Activated CD4-positive, CD25-positive, alpha-beta regulatory T cell (primary cell): ENCODE results near the gene GID4.

Experiments
- DNase-seq, 4 experiments: peaks; one replicate each; lab custom pipeline; 2025; lab: John Stamatoyannopoulos, UW

Gene GID4

DNA sequence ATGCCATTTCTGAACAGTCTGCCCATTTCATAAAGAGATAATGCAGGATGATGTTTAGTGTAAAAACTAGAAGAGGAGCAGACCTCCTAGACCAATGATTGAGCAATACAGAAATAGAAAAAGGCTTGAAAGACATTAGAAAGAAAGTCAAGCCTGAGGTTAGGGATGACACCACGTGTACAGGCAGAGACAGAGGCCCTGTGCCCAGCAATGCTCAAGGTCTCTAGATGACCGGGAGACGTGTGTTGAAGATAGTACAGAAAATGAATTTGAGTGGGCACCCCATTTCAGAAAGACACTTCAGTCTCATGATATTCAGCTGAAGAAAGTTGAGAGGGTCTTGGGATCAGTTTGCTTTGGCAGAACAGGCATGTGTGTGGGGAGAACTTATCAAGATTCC lies 5.4 kb downstream of the GID4 start:
- no peak for DNase-seq

DNA sequence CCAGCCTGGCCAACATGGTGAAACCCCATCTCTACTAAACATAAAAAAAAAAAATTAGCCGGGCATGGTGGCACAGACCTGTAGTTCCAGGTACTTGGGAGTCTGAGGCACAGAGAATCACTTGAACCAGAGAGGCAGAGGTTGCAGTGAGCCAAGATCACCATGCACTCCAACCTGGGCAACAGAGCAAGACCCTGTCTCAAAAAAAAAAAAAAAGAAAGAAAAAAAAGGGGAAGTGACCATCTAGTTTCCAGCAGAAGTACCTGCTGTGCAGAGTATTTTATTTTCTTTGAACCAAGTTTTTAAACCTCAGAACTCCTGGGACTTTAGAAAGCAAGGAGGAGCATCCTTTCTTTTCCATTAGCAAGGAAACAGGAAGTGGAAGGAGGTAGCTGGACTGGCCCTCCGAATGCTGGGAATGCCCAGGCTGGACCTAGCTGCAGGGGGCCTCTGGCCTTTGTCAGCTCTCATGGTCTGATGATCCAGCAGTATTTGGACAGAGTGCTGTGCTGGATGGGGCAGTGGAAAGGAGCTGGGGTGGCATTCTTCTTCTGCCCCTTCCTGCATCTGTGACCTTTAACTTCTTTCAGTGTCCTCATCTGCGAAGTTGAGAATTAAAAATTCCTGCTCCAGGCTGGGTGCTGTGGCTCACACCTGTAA lies 6.6 kb downstream of the GID4 start:
- DNase-seq = no peak

DNA sequence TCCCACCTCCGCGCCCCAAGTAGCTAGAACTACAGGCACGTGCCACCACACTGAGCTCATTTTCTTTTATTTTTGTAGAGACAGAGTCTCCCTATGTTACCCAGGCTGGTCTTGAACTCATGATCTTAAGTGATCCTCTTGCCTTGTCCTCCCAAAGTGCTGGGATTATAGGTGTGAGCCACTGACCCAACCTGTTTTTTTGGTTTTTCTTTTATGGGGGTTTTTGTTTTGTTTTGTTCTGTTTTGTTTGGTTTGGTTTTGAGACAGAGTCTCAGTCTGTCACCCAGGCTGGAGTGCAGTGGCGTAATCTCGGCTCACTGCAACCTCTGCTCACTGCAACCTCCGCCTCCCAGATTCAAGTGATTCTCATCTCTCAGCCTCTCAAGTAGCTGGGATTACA lies 16.4 kb downstream of the GID4 start:
- no peak for DNase-seq

DNA sequence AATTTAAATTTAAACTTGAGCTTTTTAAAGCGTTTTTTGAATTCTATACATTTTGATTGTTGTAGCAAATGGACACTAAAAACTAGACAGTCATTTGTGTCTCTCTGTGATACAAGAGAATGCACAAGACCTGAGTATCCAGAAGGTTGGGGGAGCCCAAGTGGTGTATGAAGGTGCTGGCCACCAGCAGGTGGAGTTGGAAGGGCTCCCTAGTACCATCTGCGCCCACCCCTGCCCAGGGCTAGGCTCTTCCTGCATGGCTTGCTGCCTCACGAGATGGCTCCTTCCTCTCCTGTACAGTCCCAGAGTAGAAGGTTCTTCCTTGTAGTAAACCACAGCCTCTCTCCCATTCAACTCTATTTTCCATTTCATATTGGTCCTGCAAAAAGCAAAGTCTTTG lies 17.0 kb downstream of the GID4 start:
- DNase-seq = no peak

DNA sequence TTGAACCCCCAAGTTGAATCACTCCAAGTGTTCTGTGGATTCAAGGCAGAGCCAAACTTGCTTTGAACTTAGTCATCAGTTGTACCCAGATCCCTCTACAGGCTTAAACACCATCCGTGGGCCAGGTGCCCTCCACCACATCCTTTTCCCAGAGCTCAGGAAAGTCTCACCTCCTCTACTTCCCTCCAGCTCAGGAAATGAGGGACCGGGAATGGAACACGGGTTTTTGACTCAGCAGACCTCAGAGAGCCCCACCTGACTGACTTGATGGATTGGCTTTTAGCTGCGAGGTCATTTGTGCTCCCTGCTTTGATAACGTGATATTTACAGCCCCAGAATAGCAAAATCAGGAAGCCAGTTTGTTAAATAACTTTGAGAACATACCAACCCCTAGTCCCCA lies 20.1 kb downstream of the GID4 start:
- DNase-seq = no peak

DNA sequence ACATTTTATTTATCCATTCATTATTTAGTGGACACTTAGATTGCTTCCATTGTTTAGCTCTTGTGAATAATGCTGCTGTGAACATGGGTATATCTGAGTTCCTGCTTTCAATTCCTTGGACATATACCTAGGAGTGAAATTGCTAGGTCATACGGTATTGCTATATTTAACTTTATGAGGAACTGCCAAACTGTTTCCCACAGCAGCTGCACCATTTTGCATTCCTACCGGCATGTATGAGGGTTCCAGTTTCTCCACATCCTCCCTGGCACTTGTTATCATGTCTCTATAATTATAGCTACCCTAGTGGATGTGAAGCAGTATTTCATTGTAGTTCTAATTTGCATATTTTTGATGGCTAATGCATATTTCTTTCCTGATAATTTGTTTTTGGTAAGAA lies 24.8 kb downstream of the GID4 start:
- no peak for DNase-seq

DNA sequence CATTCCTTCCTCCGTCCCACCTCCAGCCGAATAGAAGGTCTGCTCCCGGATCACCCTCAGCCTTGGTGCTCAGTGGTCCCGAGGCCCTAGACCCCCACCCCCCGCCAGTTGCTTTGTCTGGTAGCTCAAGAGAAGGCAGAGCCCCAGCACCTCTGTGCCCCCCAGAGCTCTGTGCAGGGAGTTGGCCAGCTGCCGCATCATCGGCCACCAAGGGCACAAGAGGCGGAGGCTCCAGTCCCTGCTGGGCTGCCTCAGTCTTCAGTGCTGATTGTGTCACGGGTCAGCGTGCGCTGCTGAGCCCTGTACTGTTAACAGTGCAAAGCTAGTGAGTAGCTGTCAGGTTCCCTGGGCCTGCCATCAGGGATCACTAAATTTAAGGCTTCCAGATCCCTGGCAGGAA lies 26.3 kb downstream of the GID4 start:
- DNase-seq = no peak

DNA sequence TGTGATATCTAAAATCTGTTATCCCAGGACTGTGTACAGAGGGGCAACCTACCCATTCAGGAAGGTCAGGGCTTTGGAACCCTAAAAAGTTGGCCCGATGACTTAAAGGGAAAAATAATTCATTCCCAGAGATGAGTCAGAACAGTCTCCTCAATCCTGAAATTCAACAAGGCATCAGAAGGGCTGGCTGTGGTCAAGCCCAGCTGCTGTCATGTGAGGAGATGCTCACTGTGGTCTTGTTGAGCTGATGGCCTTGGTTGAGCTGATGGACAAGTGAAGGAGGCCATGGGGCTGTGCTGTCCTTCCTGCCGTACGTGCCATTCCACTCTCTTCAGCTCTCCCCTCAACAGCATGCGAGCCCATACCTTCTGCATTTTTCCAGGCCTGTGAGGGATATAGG lies 27.7 kb downstream of the GID4 start:
- DNase-seq = no peak

DNA sequence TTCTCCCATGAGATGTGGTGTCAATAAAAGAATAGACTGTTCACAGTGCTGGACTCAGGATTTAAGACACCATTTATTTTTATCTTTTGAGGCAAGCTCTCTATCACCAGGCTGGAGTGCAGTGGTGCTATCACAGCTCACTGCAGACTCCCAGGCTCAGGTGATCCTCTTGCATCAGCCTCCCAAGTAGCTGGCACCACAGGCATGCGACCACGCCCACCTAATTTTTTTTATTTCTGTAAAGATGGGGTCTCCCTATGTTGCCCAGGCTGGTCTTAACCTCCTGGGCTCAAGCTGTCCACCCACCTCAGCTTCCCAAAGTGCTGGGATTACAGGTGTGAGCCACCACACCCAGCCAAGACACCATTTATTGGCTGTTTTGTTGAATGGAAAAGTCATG lies 29.9 kb downstream of the GID4 start:
- no peak for DNase-seq

DNA sequence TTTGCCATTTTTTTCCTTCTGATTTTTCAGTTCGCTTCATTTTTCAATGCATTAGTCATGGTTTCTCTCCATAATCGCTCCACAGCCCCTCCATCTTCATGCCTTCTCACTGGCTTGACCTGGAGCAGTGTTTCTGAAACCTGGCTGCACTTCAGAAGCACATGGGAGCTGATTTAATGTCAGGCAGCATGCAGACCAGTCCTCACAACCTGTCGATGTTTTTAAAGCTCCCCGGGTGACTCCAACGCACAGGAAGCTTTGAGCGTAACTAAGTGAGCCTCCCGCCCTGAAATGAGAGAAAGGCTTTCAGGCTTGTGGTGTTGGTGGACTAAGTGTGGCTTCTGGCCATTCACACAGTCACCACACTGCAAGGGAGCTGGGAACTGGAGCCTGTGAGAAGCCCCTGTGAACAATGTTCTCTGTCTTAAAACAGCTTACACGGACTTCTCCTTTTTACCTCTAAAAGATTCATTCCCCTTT lies 31.7 kb downstream of the GID4 start:
- DNase-seq = no peak

DNA sequence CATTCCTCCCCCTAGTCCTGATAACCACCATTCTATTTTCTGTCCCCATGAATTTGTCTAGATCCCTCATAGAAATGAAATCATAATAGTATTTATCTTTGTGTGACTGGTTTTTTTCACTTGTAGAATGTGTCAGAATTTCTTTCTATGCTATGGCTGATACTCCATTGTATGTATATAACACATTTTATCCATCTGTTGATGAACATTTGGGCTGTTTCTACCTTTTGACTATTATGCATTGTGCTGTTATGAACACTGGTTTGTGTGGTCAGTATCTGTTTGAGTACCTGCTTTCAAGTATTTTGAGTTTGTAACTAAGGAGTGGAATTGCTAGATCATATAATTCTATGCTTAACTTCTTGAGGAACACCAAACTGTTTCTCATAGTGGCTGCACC lies 32.5 kb downstream of the GID4 start:
- no peak for DNase-seq

DNA sequence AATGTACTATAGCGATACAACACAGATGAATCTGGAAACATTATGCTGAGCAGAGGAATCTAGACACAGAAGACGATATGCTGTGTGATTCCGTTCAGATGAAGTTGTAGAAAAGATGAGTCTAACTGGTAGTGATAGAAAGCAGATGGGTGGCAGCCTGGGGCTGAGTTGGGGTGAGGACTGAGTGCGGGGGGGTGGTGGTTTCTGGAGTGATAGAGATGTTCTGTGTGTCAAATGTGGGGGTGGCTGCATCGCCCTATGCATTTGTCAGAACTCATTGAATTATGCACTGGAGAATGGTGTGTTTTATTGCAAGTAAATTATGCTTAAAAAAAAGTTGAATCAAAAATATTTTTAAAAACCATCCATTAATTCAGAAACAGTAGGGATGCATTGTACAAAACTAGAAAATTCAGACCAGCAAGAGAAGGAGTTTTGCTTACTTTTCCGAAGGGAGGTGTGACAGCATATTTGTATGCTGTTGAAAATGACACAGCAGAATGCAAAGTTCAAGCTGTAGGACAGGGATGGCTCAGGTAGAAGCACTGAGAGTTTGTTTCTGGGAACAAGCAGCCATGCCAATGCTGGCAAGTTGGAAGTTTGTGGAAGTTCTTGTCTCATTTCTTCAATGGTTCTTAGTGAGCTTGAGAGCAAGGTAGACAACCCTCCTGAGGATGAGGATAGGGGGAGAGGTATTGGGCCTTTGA lies 35.5 kb downstream of the GID4 start:
- DNase-seq = no peak

DNA sequence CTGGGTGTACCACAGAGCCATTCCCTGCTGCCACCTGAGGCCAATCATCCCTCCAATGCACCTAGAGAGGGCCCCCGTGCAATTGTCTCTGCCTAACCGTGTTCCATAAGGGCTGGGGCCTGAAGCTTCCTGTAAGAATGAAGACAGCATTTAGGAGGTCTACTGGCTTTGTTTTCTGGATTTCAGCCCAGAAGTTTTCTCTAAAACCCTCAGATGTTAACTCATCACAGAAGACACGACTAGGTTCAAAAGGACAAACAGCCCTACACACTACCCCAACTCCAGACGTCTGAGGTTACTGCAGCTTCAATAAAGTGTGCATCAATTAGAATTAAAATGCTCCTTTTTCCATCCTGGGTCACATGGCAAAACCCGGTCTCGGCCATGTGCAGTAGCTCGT lies 37.7 kb downstream of the GID4 start:
- no peak for DNase-seq

DNA sequence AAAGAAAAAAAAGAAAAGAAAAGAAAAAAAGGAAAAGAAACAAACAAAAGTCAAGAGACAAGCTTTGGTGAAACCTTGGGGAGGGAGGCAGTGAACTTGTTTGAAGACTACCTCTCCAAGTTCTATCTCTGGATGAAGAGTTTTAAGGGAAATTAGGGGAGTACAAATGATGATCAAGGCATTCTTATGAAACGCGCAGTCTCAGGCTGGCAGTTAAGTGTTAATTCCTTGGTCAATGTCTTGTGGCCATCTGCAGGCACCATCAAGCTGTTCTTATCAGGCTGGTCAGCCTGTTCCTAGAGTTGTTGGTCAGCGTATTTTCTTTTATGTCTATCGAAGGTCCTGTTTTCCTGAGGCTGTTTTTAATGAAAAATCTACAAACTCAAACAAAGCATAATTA lies 40.3 kb downstream of the GID4 start:
- DNase-seq = no peak

DNA sequence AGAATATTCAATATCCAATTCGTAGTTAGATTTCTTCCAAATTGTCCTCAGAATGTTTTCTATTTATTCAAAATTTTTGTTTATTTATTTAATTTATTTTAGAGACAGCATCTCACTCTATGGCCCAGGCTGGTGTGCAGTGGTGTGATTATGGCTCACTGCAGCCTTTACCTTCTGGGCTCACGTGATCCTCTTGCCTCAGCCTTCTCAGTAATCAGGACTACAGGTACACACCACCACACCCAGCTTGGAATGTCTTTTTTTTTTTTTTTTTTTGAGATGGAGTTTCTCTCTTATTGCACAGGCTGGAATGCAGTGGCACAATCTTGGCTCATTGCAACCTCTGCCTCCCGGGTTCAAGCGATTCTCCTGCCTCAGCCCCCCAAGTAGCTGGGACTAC lies 45.0 kb downstream of the GID4 start:
- no peak for DNase-seq

DNA sequence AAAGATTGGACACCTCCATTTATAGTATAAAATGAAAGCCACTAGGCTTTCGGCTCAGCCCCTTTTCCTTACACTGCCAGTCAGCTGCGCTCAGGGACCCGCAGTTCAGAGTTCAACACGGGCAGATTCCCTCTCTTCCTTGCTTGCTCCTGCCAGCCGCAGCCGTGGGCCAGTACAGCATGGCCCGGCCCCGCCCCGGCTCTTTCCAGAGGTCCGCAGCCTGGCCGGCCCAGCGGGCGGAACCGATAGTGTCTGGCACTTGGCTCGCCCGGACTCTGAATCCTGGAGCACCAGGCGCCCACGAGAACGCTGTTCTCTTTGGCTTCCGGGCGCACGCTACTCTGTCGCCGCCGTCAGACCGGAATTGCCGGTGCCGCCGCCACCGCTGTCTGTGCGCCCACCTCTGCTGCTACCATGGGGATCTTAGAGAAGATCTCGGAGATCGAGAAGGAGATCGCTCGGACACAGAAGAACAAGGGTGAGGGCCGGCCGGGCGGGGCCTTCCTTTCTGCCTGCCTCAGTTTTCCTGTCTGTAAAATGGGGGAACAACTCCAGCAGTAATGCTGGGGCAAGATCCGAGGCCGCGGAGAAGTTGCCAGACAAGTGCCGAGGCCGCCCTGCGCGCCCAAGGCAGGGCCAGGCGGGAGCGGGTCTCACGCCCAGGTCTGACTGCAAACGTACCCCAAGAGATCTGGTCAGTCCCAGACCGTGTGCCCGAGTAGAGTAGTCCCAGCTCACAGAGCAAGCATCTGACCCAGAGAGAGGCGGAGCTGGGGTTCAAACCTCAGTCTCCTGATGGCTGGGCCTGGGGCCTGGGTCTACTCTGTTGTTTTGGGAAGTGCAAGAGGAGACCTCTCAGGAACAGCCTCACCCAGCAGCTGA lies 48.6 kb downstream of the GID4 start, which contains the start of gene DRG2:
Gene DRG2 (plus strand): TSS at position 339 of the 882 bp plus-strand sequence. CDS start 76 bp downstream, at position 415.
- DNase-seq = peak; percentile 78 to 84 (median 80)

DNA sequence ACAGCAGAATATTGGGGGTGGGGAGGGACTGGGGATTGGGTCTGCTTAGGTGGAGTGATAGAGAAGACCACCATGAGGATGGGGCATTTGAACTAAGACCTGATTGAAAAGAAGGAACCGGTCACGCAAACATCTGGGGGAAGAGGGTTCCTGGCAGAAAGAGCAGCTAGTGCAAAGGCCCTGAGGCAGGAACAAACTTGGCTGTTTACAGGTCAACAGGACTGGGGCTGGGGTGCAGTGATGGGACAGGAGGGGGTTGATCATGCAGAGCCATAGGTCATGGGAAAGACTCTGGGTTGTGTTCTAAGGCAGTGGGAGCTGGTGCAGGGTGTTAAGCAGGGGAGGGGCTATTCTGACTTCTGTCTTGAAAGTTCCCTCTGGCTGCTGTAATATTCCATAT lies 50.4 kb downstream of the GID4 start:
- DNase-seq = no peak

DNA sequence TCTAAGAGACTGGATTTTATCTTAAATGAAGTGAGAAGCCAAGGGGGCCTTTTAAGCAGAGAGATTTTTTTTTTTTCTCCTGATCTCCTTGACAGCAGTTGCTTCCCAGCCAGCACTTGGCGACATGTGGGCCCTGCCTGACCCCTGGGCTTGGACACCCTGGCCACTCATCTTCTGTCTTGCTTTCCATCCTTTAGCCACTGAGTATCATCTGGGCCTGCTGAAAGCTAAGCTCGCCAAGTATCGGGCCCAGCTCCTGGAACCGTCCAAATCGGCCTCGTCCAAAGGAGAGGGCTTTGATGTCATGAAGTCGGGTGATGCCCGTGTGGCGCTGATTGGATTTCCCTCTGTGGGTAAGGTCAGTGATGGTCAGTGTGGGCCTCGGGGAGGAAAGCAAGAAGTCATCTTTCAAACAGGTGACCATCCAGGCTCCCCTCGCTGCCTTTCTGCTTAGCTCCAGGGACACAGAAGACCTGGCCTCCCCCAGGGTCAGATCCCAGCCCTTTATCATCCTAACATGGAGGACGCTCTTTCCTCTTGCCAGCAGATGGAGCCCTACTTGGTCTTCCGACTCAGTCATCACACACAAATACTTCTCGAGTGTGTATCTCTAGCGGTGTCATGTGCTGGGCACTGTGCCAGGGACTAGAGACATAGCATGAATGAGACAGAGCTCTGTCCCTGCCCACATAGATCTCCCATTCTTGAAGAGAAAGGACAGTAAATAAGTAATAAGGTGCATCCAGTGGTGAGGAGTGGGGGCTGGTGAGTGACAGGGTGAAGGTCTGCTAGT lies 54.6 kb downstream of the GID4 start:
- DNase-seq = no peak

DNA sequence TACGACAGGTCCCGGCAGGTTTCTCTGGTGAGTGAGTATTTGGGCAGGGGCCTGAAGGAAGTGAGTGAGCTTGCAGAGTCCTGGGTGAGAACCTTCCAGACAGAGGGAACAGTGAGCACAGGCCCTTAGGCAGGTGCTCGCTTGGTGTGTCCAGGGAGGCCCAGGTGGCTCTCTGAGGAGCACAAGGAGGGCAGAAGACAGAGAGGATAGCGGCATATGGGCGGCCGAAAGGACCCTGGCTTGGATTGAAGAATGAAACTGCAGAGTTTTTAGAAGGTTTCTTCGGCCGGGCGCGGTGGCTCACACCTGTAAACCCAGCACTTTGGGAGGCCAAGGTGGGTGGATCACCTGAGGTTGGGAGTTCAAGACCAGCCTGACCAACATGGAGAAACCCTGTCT lies 55.2 kb downstream of the GID4 start:
- DNase-seq = no peak

DNA sequence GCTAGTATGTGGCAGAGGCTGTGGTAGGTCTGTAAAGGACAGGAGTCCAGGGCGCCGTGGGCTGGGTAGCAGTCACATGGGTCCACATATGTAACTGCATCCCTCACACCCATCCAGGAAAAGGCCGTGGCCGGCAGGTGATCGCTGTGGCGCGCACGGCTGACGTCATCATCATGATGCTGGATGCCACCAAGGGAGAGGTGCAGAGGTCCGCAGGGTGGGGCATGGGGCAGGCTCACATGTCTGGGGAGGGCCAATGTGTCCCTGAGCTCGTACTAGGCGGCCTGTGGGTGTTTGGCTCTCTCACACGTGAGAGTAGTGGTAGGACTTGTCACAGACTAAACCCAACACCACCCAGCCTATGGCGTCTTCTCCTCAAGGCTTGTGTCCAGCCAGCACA lies 60.3 kb downstream of the GID4 start:
- DNase-seq = no peak

DNA sequence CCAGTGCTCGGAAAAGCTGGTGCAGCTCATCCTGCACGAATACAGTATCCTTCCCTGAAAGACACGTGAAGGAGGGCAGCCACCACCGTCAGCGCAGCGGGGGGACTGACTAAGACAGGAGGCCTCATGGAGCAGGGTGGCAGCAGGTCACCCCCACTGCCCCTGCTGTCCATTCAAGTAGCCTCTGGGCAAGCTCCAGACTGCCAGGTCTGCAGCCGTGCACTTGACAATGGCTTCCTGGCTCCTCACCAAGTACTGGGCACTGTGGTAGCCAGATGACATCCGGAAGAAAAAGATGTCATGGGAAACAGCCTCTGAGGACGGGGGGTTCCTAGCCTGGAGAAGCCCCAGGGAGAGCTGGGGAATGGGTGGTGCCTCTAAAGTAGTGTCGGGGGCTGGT lies 61.4 kb downstream of the GID4 start:
- no peak for DNase-seq

DNA sequence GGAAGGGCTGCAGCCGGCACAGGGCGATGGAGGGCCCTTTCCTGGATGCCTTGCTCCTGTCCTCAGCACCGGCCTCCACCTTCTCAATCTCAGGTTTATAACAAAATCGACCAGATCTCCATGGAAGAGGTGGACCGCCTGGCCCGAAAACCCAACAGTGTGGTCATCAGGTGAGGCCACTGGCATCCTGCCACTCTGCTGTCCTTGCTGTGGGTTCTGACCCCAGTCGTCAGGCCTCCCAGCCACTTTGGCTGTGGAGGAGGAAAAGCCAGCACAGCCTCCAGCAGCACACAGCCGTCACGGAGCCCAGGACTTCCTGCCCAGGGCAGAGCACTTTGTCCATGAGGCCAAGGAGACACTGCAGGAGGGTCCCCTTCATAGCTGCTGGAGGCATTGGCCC lies 62.6 kb downstream of the GID4 start:
- DNase-seq = no peak
